CD4-positive, alpha-beta T cell (primary cell): ENCODE results near the gene PARG. TPM values are rescaled to one million over a fixed set of nuclear protein-coding genes. Genes with fewer than 3 reads are reported as not detected.

Source experiments
- ATAC-seq: fragments of 200-7000 bp; cut with Tn5 transposase; one replicate; pipeline ENCODE4 v1.10.0; 2022; ENCODE audit warnings: mild to moderate bottlenecking; ENCODE audit not compliant: poor library complexity
- CTCF ChIA-PET: fragments of 350-600 bp; sonication (Branson Sonifier 250); formaldehyde crosslinking; loops from one replicate; lab custom pipeline; 2021; ENCODE audit warnings: antibody characterized with exemption, inconsistent platforms; lab: Charles Lee
- POLR2A ChIA-PET: fragments of 350-600 bp; sonication (Branson Sonifier 250); formaldehyde crosslinking; loops from one replicate; lab custom pipeline; 2021; ENCODE audit warnings: antibody characterized with exemption, inconsistent platforms; lab: Charles Lee
- DNase-seq, 14 experiments: peaks; one replicate each; pipeline ENCODE4 v3.0.0-alpha.2; 2013 to 2020; ENCODE audit warnings: mixed read lengths in 2 of 14
- H3K27ac ChIP-seq, 2 donors: one replicate each; pipeline versions ENCODE4 v1.5.1 to v1.7.0; 2013; ENCODE audit warnings: low read length in 2 of 2, low read depth in 1 of 2, mild to moderate bottlenecking in 1 of 2
- H3K27me3 ChIP-seq, 2 experiments: 1 replicate in 1 of 2; 2 replicates in 1 of 2; pipeline versions ENCODE4 v1.6.1 to v1.7.0; 2013; ENCODE audit warnings: low read length in 2 of 2, control low read depth in 1 of 2, mild to moderate bottlenecking in 1 of 2, moderate library complexity in 1 of 2; ENCODE audit not compliant: insufficient read depth in 2 of 2, control insufficient read depth in 1 of 2
- H3K36me3 ChIP-seq: one replicate; pipeline ENCODE4 v1.6.1; 2013; ENCODE audit warnings: low read length, control low read depth; ENCODE audit not compliant: insufficient read depth
- H3K4me1 ChIP-seq: one replicate; pipeline ENCODE4 v1.6.1; 2013; ENCODE audit warnings: low read length, control low read depth; ENCODE audit not compliant: insufficient read depth
- H3K4me3 ChIP-seq: one replicate; pipeline ENCODE4 v1.5.1; 2013; ENCODE audit warnings: mild to moderate bottlenecking, low read length, moderate library complexity
- H3K9me3 ChIP-seq, 2 experiments: 1 replicate in 1 of 2; 2 replicates in 1 of 2; pipeline versions ENCODE4 v1.6.1 to v1.7.0; 2013; ENCODE audit warnings: low read length in 2 of 2, mild to moderate bottlenecking in 2 of 2, control low read depth in 1 of 2, moderate library complexity in 1 of 2; ENCODE audit not compliant: control insufficient read depth in 1 of 2, insufficient read depth in 1 of 2
- H3K27ac Mint-ChIP-seq: one replicate; pipeline ENCODE4 v1.8.0; 2020; ENCODE audit warnings: mixed read lengths
- H3K27me3 Mint-ChIP-seq: one replicate; pipeline ENCODE4 v1.8.0; 2021; ENCODE audit warnings: mixed read lengths
- H3K36me3 Mint-ChIP-seq: one replicate; pipeline ENCODE4 v1.8.0; 2021; ENCODE audit warnings: low read depth, mixed read lengths
- H3K4me1 Mint-ChIP-seq: one replicate; pipeline ENCODE4 v1.8.0; 2021; ENCODE audit warnings: low read depth, mixed read lengths
- H3K4me3 Mint-ChIP-seq: one replicate; pipeline ENCODE4 v1.8.0; 2020; ENCODE audit warnings: mild to moderate bottlenecking, mixed read lengths
- H3K9me3 Mint-ChIP-seq: one replicate; pipeline ENCODE4 v1.8.0; 2020; ENCODE audit warnings: mixed read lengths
- CTCF ChIP-seq: fragments of 200-600 bp; IDR thresholded peaks from one replicate; pipeline ENCODE4 v1.8.0; 2022; ENCODE audit warnings: antibody characterized with exemption, mild to moderate bottlenecking
- intact Hi-C, 2 experiments: fragments of 100-400 bp; cut with DNase I in 1 of 2; cut with micrococcal nuclease in 1 of 2; formaldehyde crosslinking; loops; one replicate each; pipeline versions ENCODE4 v1.15.1 to v1.9.0; 2023 to 2025; cut with DNase I, micrococcal nuclease
- total RNA-seq, 174 experiments: library from RNA in 2 of 174; stranded (reverse) in 2 of 174; gene quantifications; one replicate each; pipeline ENCODE4 v1.2.3 and lab custom pipeline; 2021 to 2026

Gene PARG
- total RNA-seq, 2 experiments from 2014 or later, result 30.1 to 31.8 TPM

GRCh38 chr10:49798275-49798674 is 143.6 kb downstream of the PARG start:
- no peak overlapping the region for H3K27ac ChIP-seq
- H3K36me3 Mint-ChIP-seq, result no peaks in the 10 kb centered on the region
- intact Hi-C loops, result no loop called here
- ChIA-PET CTCF (no interaction called here), POLR2A (no interaction called here)
- H3K4me3 ChIP-seq, result no peak overlapping the region
- no peaks in the 10 kb centered on the region for H3K9me3 ChIP-seq
- no peaks in the 10 kb centered on the region for H3K36me3 ChIP-seq
- H3K27me3 Mint-ChIP-seq, result peaks cover 10% of the 10 kb centered on the region
- H3K9me3 Mint-ChIP-seq, result no peaks in the 10 kb centered on the region
- ATAC-seq (no peak), DNase-seq (no peak)
- H3K27ac Mint-ChIP-seq, result no peak overlapping the region
- no peaks in the 10 kb centered on the region for H3K4me1 ChIP-seq
- no peaks in the 10 kb centered on the region for H3K4me1 Mint-ChIP-seq
- no peak overlapping the region for H3K4me3 Mint-ChIP-seq
- no peaks in the 10 kb centered on the region for H3K27me3 ChIP-seq
- no peak for TF ChIP-seq CTCF

- intact Hi-C loops, result no loop called here
- ChIA-PET CTCF (no interaction called here), POLR2A (no interaction called here)
- ATAC-seq (no peak), DNase-seq (no peak)
- Mint-ChIP-seq H3K4me1 (no peaks in the 10 kb centered on the region), H3K27ac (no peak overlapping the region), H3K36me3 (no peaks in the 10 kb centered on the region), H3K4me3 (no peak overlapping the region), H3K27me3 (peaks cover 10% of the 10 kb centered on the region), H3K9me3 (no peaks in the 10 kb centered on the region)
- Histone ChIP-seq H3K4me3 (no peak overlapping the region), H3K9me3 (no peaks in the 10 kb centered on the region), H3K36me3 (no peaks in the 10 kb centered on the region), H3K27ac (no peak overlapping the region), H3K27me3 (no peaks in the 10 kb centered on the region), H3K4me1 (no peaks in the 10 kb centered on the region)
- TF ChIP-seq CTCF, result no peak
Observed at GRCh38 chr10:49791100-49791499, 150.7 kb downstream of the PARG start.

GRCh38 chr10:49784681-49785080 is 157.1 kb downstream of the PARG start:
- no peak overlapping the region for H3K27ac Mint-ChIP-seq

More at GRCh38 chr10:49784681-49785080, 157.1 kb downstream of the PARG start:
- ChIA-PET CTCF (no interaction called here), POLR2A (no interaction called here)
- no peaks in the 10 kb centered on the region for H3K36me3 ChIP-seq
- no peaks in the 10 kb centered on the region for H3K4me1 Mint-ChIP-seq
- intact Hi-C loops, result no loop called here
- no peak overlapping the region for H3K4me3 Mint-ChIP-seq
- DNase-seq, result no peak
- H3K9me3 ChIP-seq, result no peaks in the 10 kb centered on the region
- H3K27me3 ChIP-seq, result peaks cover 0 to 7% of the 10 kb centered on the region in 2 experiments
- H3K27ac ChIP-seq, result no peak overlapping the region
- H3K4me3 ChIP-seq, result no peak overlapping the region
- no peak for ATAC-seq
- H3K9me3 Mint-ChIP-seq, result no peaks in the 10 kb centered on the region
- no peaks in the 10 kb centered on the region for H3K36me3 Mint-ChIP-seq
- no peaks in the 10 kb centered on the region for H3K4me1 ChIP-seq
- H3K27me3 Mint-ChIP-seq, result peaks cover 21% of the 10 kb centered on the region
- TF ChIP-seq CTCF, result no peak
